H1 (cell line): ENCODE measurements around the gene PIERCE2. TPM values are rescaled to one million over a fixed set of nuclear protein-coding genes. Genes with fewer than 3 reads are reported as not detected.

ENCODE experiments used
- CTCF ChIA-PET: fragments of 300-600 bp; sonication (Branson Sonifier 250); formaldehyde crosslinking; loops from one replicate; lab custom pipeline; 2021; ENCODE audit not compliant: partially characterized antibody; lab: Charles Lee
- POLR2A ChIA-PET: fragments of 300-600 bp; sonication (Branson Sonifier 250); formaldehyde crosslinking; loops from one replicate; lab custom pipeline; 2021; ENCODE audit warnings: inconsistent platforms; ENCODE audit not compliant: partially characterized antibody; lab: Charles Lee
- DNase-seq, 2 experiments: peaks; one replicate each; pipeline versions ENCODE4 v3.0.0 to v3.0.0-alpha.2; 2010 to 2022; ENCODE audit warnings: low spot score in 2 of 2, low read depth in 1 of 2, mixed read lengths in 1 of 2
- FAIRE-seq: peaks from 2 replicates; lab custom pipeline; 2011; peaks lifted over from hg19 to GRCh38; lab: Jason Lieb, UNC
- H2AFZ ChIP-seq: 2 replicates; pipeline ENCODE4 v1.8.1; 2012; ENCODE audit warnings: low read length, inconsistent platforms
- H2AK5ac ChIP-seq: 2 replicates; pipeline ENCODE4 v1.6.1; 2013; ENCODE audit warnings: low read depth, low read length
- H2BK120ac ChIP-seq: replicated peaks from 2 replicates; pipeline ENCODE3; 2013; ENCODE audit warnings: low read depth, low read length, inconsistent platforms
- H2BK12ac ChIP-seq: 2 replicates; pipeline ENCODE4 v1.6.1; 2013; ENCODE audit warnings: low read depth, low read length
- H2BK15ac ChIP-seq: 2 replicates; pipeline ENCODE4 v1.6.1; 2013; ENCODE audit warnings: low read length
- H2BK20ac ChIP-seq: 2 replicates; pipeline ENCODE4 v1.6.1; 2013; ENCODE audit warnings: low read length
- H2BK5ac ChIP-seq: 2 replicates; pipeline ENCODE4 v1.6.1; 2013; ENCODE audit warnings: low read depth, low read length
- H3K14ac ChIP-seq: 2 replicates; pipeline ENCODE4 v1.6.1; 2013; ENCODE audit warnings: inconsistent platforms; ENCODE audit not compliant: insufficient read length
- H3K18ac ChIP-seq: 2 replicates; pipeline ENCODE4 v1.6.1; 2013; ENCODE audit warnings: low read length; ENCODE audit errors: extremely low read depth
- H3K23ac ChIP-seq: 2 replicates; pipeline ENCODE4 v1.6.1; 2013; ENCODE audit warnings: inconsistent platforms; ENCODE audit not compliant: insufficient read length
- H3K23me2 ChIP-seq: 2 replicates; pipeline ENCODE4 v1.6.1; 2013; ENCODE audit warnings: low read depth, low read length
- H3K27ac ChIP-seq: 2 replicates; pipeline ENCODE4 v1.6.1; 2011; ENCODE audit warnings: low read depth, low read length, inconsistent platforms
- H3K27me3 ChIP-seq, 4 experiments: replicated peaks in 1 of 4; 1 replicate in 1 of 4; 2 replicates in 3 of 4; pipeline versions ENCODE4 v1.6.1 to v1.8.1; 2011 to 2013; ENCODE audit warnings: low read length in 3 of 4, mild to moderate bottlenecking in 3 of 4, inconsistent platforms in 2 of 4, mixed read lengths in 2 of 4, moderate library complexity in 1 of 4; ENCODE audit not compliant: control insufficient read depth in 3 of 4, insufficient read depth in 3 of 4; ENCODE audit errors: extremely low read depth in 1 of 4
- H3K36me3 ChIP-seq, 4 experiments: 2 replicates each; pipeline versions ENCODE4 v1.6.1 to v1.8.1; 2011 to 2013; ENCODE audit warnings: mild to moderate bottlenecking in 4 of 4, low read length in 3 of 4, moderate library complexity in 2 of 4, control low read depth in 1 of 4, inconsistent platforms in 1 of 4; ENCODE audit not compliant: insufficient read depth in 4 of 4, control insufficient read depth in 2 of 4
- H3K4ac ChIP-seq: replicated peaks from 2 replicates; pipeline ENCODE3; 2013; ENCODE audit warnings: low read length, low read depth, mixed read lengths, inconsistent platforms; ENCODE audit not compliant: insufficient read length
- H3K4me1 ChIP-seq, 4 experiments: replicated peaks in 1 of 4; 1 replicate in 1 of 4; 2 replicates in 3 of 4; pipeline versions ENCODE4 v1.6.1 to v1.8.1; 2011 to 2013; ENCODE audit warnings: low read length in 3 of 4, inconsistent platforms in 2 of 4, mixed read lengths in 1 of 4; ENCODE audit not compliant: insufficient read depth in 4 of 4, control insufficient read depth in 3 of 4
- H3K4me2 ChIP-seq, 2 experiments: 2 replicates each; pipeline versions ENCODE4 v1.6.1 to v1.8.1; 2011 to 2013; ENCODE audit warnings: low read depth in 2 of 2, low read length in 2 of 2, control low read depth in 1 of 2, inconsistent platforms in 1 of 2, mild to moderate bottlenecking in 1 of 2; ENCODE audit not compliant: insufficient read depth in 1 of 2
- H3K4me3 ChIP-seq, 4 experiments: fragments of 200-600, 300-600 bp in 1 of 4; sonication (generic), shearing (Covaris generic), sonication (Bioruptor Twin) in 1 of 4; 2 replicates each; pipeline versions ENCODE4 v1.5.1 to v1.8.1; 2011 to 2016; ENCODE audit warnings: low read length in 4 of 4, low read depth in 3 of 4, control low read depth in 2 of 4, inconsistent platforms in 2 of 4, mild to moderate bottlenecking in 2 of 4, mixed read lengths in 1 of 4, moderate library complexity in 1 of 4; ENCODE audit not compliant: insufficient read depth in 2 of 4; ENCODE audit errors: extremely low read depth in 1 of 4
- H3K56ac ChIP-seq: replicated peaks from 2 replicates; pipeline ENCODE3; 2013; ENCODE audit warnings: low read depth, mild to moderate bottlenecking, mixed read lengths, low read length, inconsistent platforms; ENCODE audit not compliant: insufficient read length
- H3K79me1 ChIP-seq: 2 replicates; pipeline ENCODE4 v1.6.1; 2013; ENCODE audit warnings: low read depth, low read length, control low read depth
- H3K79me2 ChIP-seq, 2 experiments: 2 replicates each; pipeline versions ENCODE4 v1.6.1 to v1.8.1; 2012 to 2013; ENCODE audit warnings: low read length in 2 of 2, mild to moderate bottlenecking in 2 of 2, inconsistent platforms in 1 of 2; ENCODE audit not compliant: insufficient read depth in 2 of 2, control insufficient read depth in 1 of 2
- H3K9ac ChIP-seq, 4 experiments: replicated peaks in 1 of 4; 1 replicate in 1 of 4; 2 replicates in 3 of 4; pipeline versions ENCODE4 v1.6.1 to v1.8.1; 2011 to 2013; ENCODE audit warnings: low read depth in 3 of 4, low read length in 3 of 4, control low read depth in 2 of 4, mild to moderate bottlenecking in 2 of 4, moderate library complexity in 2 of 4, inconsistent platforms in 1 of 4; ENCODE audit errors: extremely low read depth in 1 of 4
- H3K9me3 ChIP-seq, 2 experiments: 2 replicates each; pipeline versions ENCODE4 v1.6.1 to v1.8.1; 2012 to 2013; ENCODE audit warnings: mild to moderate bottlenecking in 2 of 2, moderate library complexity in 2 of 2, control low read depth in 1 of 2, inconsistent platforms in 1 of 2, low read depth in 1 of 2, low read length in 1 of 2, mixed read lengths in 1 of 2; ENCODE audit not compliant: insufficient read depth in 2 of 2
- H4K20me1 ChIP-seq, 2 experiments: replicated peaks in 1 of 2; 2 replicates each; pipeline versions ENCODE3 to v1.8.1; 2011 to 2013; ENCODE audit warnings: inconsistent platforms in 2 of 2, low read length in 2 of 2, mild to moderate bottlenecking in 1 of 2; ENCODE audit not compliant: insufficient read depth in 2 of 2, control insufficient read depth in 1 of 2
- H4K5ac ChIP-seq: 2 replicates; pipeline ENCODE4 v1.6.1; 2013; ENCODE audit warnings: low read length, low read depth, mixed read lengths, inconsistent platforms; ENCODE audit not compliant: insufficient read length
- H4K8ac ChIP-seq: 2 replicates; pipeline ENCODE4 v1.8.0; 2013; ENCODE audit warnings: mild to moderate bottlenecking, moderate library complexity, low read length, inconsistent platforms; ENCODE audit not compliant: insufficient read depth; ENCODE audit errors: extremely low read depth
- H4K91ac ChIP-seq: replicated peaks from 2 replicates; pipeline ENCODE3; 2013; ENCODE audit warnings: low read length, mixed read lengths, inconsistent platforms; ENCODE audit not compliant: insufficient read length
- CTCF ChIP-seq, 3 experiments: IDR thresholded peaks; 1 replicate in 2 of 3; 2 replicates in 1 of 3; pipeline versions ENCODE4 v1.5.1 to v1.6.1; 2011; ENCODE audit warnings: low read length in 3 of 3, mild to moderate bottlenecking in 3 of 3, inconsistent platforms in 2 of 3, low read depth in 1 of 3, moderate library complexity in 1 of 3; ENCODE audit not compliant: insufficient read depth in 1 of 3; ENCODE audit errors: control extremely low read depth in 1 of 3
- NANOG ChIP-seq: IDR thresholded peaks from 2 replicates; pipeline ENCODE4 v1.6.1; 2011; ENCODE audit warnings: low read length, low read depth, mild to moderate bottlenecking, inconsistent platforms; ENCODE audit not compliant: insufficient read depth, poor library complexity, severe bottlenecking
- RAD21 ChIP-seq, 2 experiments: IDR thresholded peaks in 1 of 2; conservative IDR thresholded peaks in 1 of 2; 2 replicates each; pipeline ENCODE4 v1.6.1; 2011; ENCODE audit warnings: low read depth in 2 of 2, low read length in 2 of 2, improper control_type of control experiment in 1 of 2, inconsistent platforms in 1 of 2, mild to moderate bottlenecking in 1 of 2, moderate library complexity in 1 of 2
- RNF2 ChIP-seq: fragments of 200-900, 300-1000 bp; sonication (generic); IDR thresholded peaks from 2 replicates; pipeline ENCODE4 v1.7.1; 2016; ENCODE audit warnings: borderline replicate concordance, low read depth, mild to moderate bottlenecking, antibody characterized with exemption, low read length; ENCODE audit not compliant: poor library complexity, severe bottlenecking; ENCODE audit errors: missing control alignments
- WGBS, 2 experiments: shearing (Covaris generic) in 1 of 2; methylation state at CpG; one replicate each; pipeline versions ENCODE4 v1.1.6 to v1.1.7; 2013 to 2015; ENCODE audit warnings: low lambda C conversion rate in 2 of 2, mixed read lengths in 2 of 2, inconsistent platforms in 1 of 2, low coverage in 1 of 2, missing lambda C conversion rate in 1 of 2; ENCODE audit not compliant: insufficient replicate concordance in 2 of 2, insufficient coverage in 1 of 2, insufficient read length in 1 of 2; ENCODE audit errors: extremely low coverage in 1 of 2, missing lambda C conversion rate in 1 of 2; 5-methylcytosine and 5-hydroxymethylcytosine counted together
- polyA plus RNA-seq, 7 experiments: library from polyadenylated mRNA; depleted of rRNA in 3 of 7; stranded (reverse) in 5 of 7; unstranded in 2 of 7; fragments of >200 nt in 5 of 7; fragments of 200-250 nt in 2 of 7; gene quantifications; 1 replicate in 5 of 7; 2 replicates in 1 of 7; 4 replicates in 1 of 7; pipeline versions ENCODE4 v1.2.1 to v1.2.3, GENCODE V29; 2011 to 2013; ENCODE audit warnings: missing spikeins in 2 of 7, mixed read lengths in 2 of 7
- total RNA-seq: library from RNA; stranded (reverse); fragmentation: NEBNext Ultra II Directional; extraction: Animal tissue kit (Norgen Biotek cat#: 25700); gene quantifications from 2 replicates; pipeline ENCODE4 v1.2.1, GENCODE V29; 2021

The PIERCE2 gene
- total and polyA plus RNA-seq, 2 of the 8 experiments (the other 6 are each of a cell fraction or from before 2014, with no cell fraction given) = 1.9 to 2.7 TPM

GRCh38 chr15:55434989-55435825 is 26.9 kb downstream of the PIERCE2 start:
- no peak overlapping the region for H2BK12ac ChIP-seq
- H3K36me3 ChIP-seq = no peaks in the 10 kb centered on the region
- no peak overlapping the region for H2BK15ac ChIP-seq
- ChIA-PET POLR2A (interaction anchor here (0.6 kb wide), 1 partner anchor 119 kb away, joined by 3 read pairs; no protein-coding TSS in a partner anchor), CTCF (interaction anchor here (0.6 to 4.9 kb wide), 34 partner anchors 9 to 1624 kb away, joined by 3 to 29 read pairs (median 4); partner anchors contain the start of genes CCPG1, PIERCE2, PIGB and PIGBOS1)
- H3K23ac ChIP-seq = no peak overlapping the region
- peak; percentile 7 to 35 for DNase-seq
- H3K4me3 ChIP-seq = no peak overlapping the region
- TF ChIP-seq RNF2 (no peak), CTCF (IDR thresholded peaks at IDR 0.05; ENCODE audit: control extremely low read depth in 1 of 3, insufficient read depth in 1 of 3, low read depth in 1 of 3, low read length in 3 of 3) (peak in 2 of 3 experiments; percentile 63 to 64; a peak in 3 of 4 replicates), RAD21 (IDR thresholded peaks at IDR 0.05 in 1 of 2, conservative IDR thresholded peaks at IDR 0.05 in 1 of 2; ENCODE audit: low read depth in 2 of 2, low read length in 2 of 2) (peak; percentile 74 to 75), NANOG (no peak)
- no peaks in the 10 kb centered on the region for H3K27me3 ChIP-seq
- H3K79me1 ChIP-seq = no peaks in the 10 kb centered on the region
- H3K18ac ChIP-seq = no peak overlapping the region
- no peak overlapping the region for H4K91ac ChIP-seq
- WGBS, 2 experiments = 47% methylated on average over 6 of the region's 6 CpGs; no CpG with 5 or more reads in 1 of the 2 experiments
- no peaks in the 10 kb centered on the region for H3K9me3 ChIP-seq
- no peak overlapping the region for H4K5ac ChIP-seq
- H3K4me2 ChIP-seq = no peak overlapping the region
- H2BK20ac ChIP-seq = no peak overlapping the region
- H4K20me1 ChIP-seq = no peaks in the 10 kb centered on the region
- H3K14ac ChIP-seq = no peak overlapping the region
- H2AK5ac ChIP-seq = no peak overlapping the region
- no peak overlapping the region for H2BK5ac ChIP-seq
- H3K27ac ChIP-seq = no peak overlapping the region
- H2AFZ ChIP-seq = no peak overlapping the region
- H3K4me1 ChIP-seq = no peaks in the 10 kb centered on the region
- no peak overlapping the region for H3K56ac ChIP-seq
- H2BK120ac ChIP-seq = no peak overlapping the region
- no peak overlapping the region for H3K4ac ChIP-seq
- FAIRE-seq = peak; percentile 83
- H4K8ac ChIP-seq = no peak overlapping the region
- no peak overlapping the region for H3K9ac ChIP-seq
- H3K23me2 ChIP-seq = no peaks in the 10 kb centered on the region
- no peaks in the 10 kb centered on the region for H3K79me2 ChIP-seq
